K562 (cell line): ENCODE measurements around the gene MCFD2. TPM values are rescaled to one million over a fixed set of nuclear protein-coding genes. Genes with fewer than 3 reads are reported as not detected.

Experiments
- ATAC-seq: fragments of 200-7000 bp; cut with Tn5 transposase; 3 replicates; pipeline ENCODE4 v1.9.1; 2020; ENCODE audit warnings: moderate library complexity
- BruUV-seq: library from RNA; stranded (reverse); fragments of 400-500 nt; replicated peaks from 2 replicates; lab custom pipeline; 2021; lab: Mats Ljungman, UMichigan
- CTCF ChIA-PET: fragments of 300-600 bp; formaldehyde crosslinking; extraction: SDS; loops from one replicate; lab custom pipeline; 2021; ENCODE audit warnings: low intra/inter-chr PET ratio; lab: Yijun Ruan, JAX
- POLR2A ChIA-PET: fragments of 300-600, 350-650 bp; sonication (Branson Sonifier 250); formaldehyde crosslinking; extraction: SDS; loops from one replicate; lab custom pipeline; 2021; ENCODE audit warnings: antibody characterized with exemption, inconsistent platforms; lab: Yijun Ruan, JAX
- DNase-seq, 4 experiments: peaks; one replicate each; pipeline versions ENCODE4 v3.0.0 to v3.0.0-alpha.2; 2011 to 2018; ENCODE audit warnings: low spot score in 3 of 4, mixed read lengths in 3 of 4; ENCODE audit errors: extremely low read depth in 1 of 4
- FAIRE-seq: peaks from 2 replicates; lab custom pipeline; 2011; peaks lifted over from hg19 to GRCh38; lab: Jason Lieb, UNC
- H2AFZ ChIP-seq: 2 replicates; pipeline ENCODE4 v1.6.0; 2011; ENCODE audit warnings: low read depth, low read length, control low read depth, inconsistent platforms
- H3K27ac ChIP-seq: fragments of 200-600 bp; 3 replicates; pipeline ENCODE4 v1.8.0; 2011; ENCODE audit warnings: low read depth, mild to moderate bottlenecking, control low read depth, inconsistent platforms, low read length, moderate library complexity, mixed read lengths; ENCODE audit errors: extremely low read depth
- H3K27me3 ChIP-seq, 2 experiments: fragments of 300-600 bp in 1 of 2; 2 replicates in 1 of 2; 3 replicates in 1 of 2; pipeline versions ENCODE4 v1.6.0 to v1.8.0; 2011; ENCODE audit warnings: inconsistent platforms in 2 of 2, low read length in 2 of 2, mild to moderate bottlenecking in 1 of 2, mixed read lengths in 1 of 2, moderate library complexity in 1 of 2; ENCODE audit not compliant: control insufficient read depth in 2 of 2, insufficient read depth in 2 of 2
- H3K36me3 ChIP-seq: fragments of 300-600 bp; 3 replicates; pipeline ENCODE4 v1.8.0; 2011; ENCODE audit warnings: mild to moderate bottlenecking, low read length, inconsistent platforms; ENCODE audit not compliant: control insufficient read depth, insufficient read depth
- H3K4me1 ChIP-seq, 2 experiments: fragments of 200-600 bp in 1 of 2; replicated peaks in 1 of 2; 2 replicates in 1 of 2; 3 replicates in 1 of 2; pipeline versions ENCODE4 v1.5.1 to v1.8.0; 2011; ENCODE audit warnings: inconsistent platforms in 2 of 2, low read length in 2 of 2, mild to moderate bottlenecking in 1 of 2, mixed read lengths in 1 of 2, moderate library complexity in 1 of 2; ENCODE audit not compliant: control insufficient read depth in 2 of 2, insufficient read depth in 2 of 2
- H3K4me2 ChIP-seq: 2 replicates; pipeline ENCODE4 v1.6.1; 2011; ENCODE audit warnings: low read length, control low read depth, inconsistent platforms, mixed read lengths; ENCODE audit not compliant: insufficient read depth
- H3K4me3 ChIP-seq: fragments of 200-600 bp; sonication (generic), shearing (Covaris generic); 2 replicates; pipeline ENCODE4 v1.5.1; 2016; ENCODE audit warnings: control low read depth, inconsistent platforms
- H3K79me2 ChIP-seq: fragments of 200-600 bp; 3 replicates; pipeline ENCODE4 v1.8.0; 2011; ENCODE audit warnings: low read length, inconsistent platforms; ENCODE audit not compliant: control insufficient read depth, insufficient read depth
- H3K9ac ChIP-seq, 2 experiments: 2 replicates each; pipeline versions ENCODE4 v1.6.0 to v1.6.1; 2011; ENCODE audit warnings: low read depth in 2 of 2, low read length in 2 of 2, control low read depth in 1 of 2, inconsistent platforms in 1 of 2, mild to moderate bottlenecking in 1 of 2, mixed read lengths in 1 of 2; ENCODE audit not compliant: insufficient read depth in 1 of 2
- H3K9me1 ChIP-seq: one replicate; pipeline ENCODE4 v1.6.0; 2011; ENCODE audit warnings: inconsistent platforms, mild to moderate bottlenecking, low read length, moderate library complexity; ENCODE audit not compliant: control insufficient read depth, insufficient read depth
- H3K9me3 ChIP-seq: replicated peaks from 2 replicates; pipeline ENCODE4 v1.5.1; 2011; ENCODE audit warnings: low read depth, low read length, inconsistent platforms; ENCODE audit not compliant: control insufficient read depth, insufficient read depth
- H4K20me1 ChIP-seq: replicated peaks from 2 replicates; pipeline ENCODE4 v1.6.1; 2011; ENCODE audit warnings: low read length, inconsistent platforms, mixed read lengths; ENCODE audit not compliant: control insufficient read depth, insufficient read depth
- CREM ChIP-seq: IDR thresholded peaks from 2 replicates; pipeline ENCODE4 v1.6.1; 2014; ENCODE audit warnings: antibody characterized with exemption, low read depth
- FOXP1 ChIP-seq: sonication (generic); formaldehyde crosslinking; IDR thresholded peaks from 2 replicates; pipeline ENCODE4 v1.8.0; 2022; ENCODE audit warnings: mild to moderate bottlenecking, missing genetic modification reagents
- GTF2A2 ChIP-seq: IDR thresholded peaks from 2 replicates; pipeline ENCODE4 v1.6.1; 2016; ENCODE audit warnings: mild to moderate bottlenecking, missing genetic modification characterization, missing compliant biosample characterization
- HNRNPLL ChIP-seq: fragments of 200-400 bp; formaldehyde crosslinking; IDR thresholded peaks from 2 replicates; pipeline ENCODE4 v1.6.1; 2017; ENCODE audit warnings: low read length, low read depth, mild to moderate bottlenecking; ENCODE audit not compliant: poor library complexity, severe bottlenecking
- MTA2 ChIP-seq: fragments of 450-650 bp; IDR thresholded peaks from 2 replicates; pipeline ENCODE4 v1.6.1; 2016; ENCODE audit warnings: low read depth
- MXI1 ChIP-seq: IDR thresholded peaks from 2 replicates; pipeline ENCODE4 v1.6.1; 2011; ENCODE audit warnings: low read depth, mild to moderate bottlenecking, improper control_type of control experiment, low read length
- PHB2 ChIP-seq: fragments of 450-650 bp; IDR thresholded peaks from 2 replicates; pipeline ENCODE4 v1.6.1; 2017; ENCODE audit warnings: low read depth
- RBFOX2 ChIP-seq: fragments of 200-400 bp; formaldehyde crosslinking; IDR thresholded peaks from 2 replicates; pipeline ENCODE4 v1.6.1; 2017; ENCODE audit warnings: low read depth, mild to moderate bottlenecking, low read length, moderate library complexity
- SNRNP70 ChIP-seq: fragments of 200-400 bp; formaldehyde crosslinking; optimal IDR thresholded peaks from 2 replicates; pipeline ENCODE3; 2017; ENCODE audit warnings: low read depth, low read length
- TFE3 ChIP-seq: fragments of 450-650 bp; formaldehyde crosslinking; IDR thresholded peaks from 2 replicates; pipeline ENCODE4 v1.4.0; 2020; ENCODE audit warnings: mild to moderate bottlenecking, mixed read lengths
- ZBTB12 ChIP-seq: fragments of 250-450 bp; sonication (Bioruptor Pico); IDR thresholded peaks from 2 replicates; pipeline ENCODE4 v1.4.0; 2020
- ZNF197 ChIP-seq: fragments of 200-800 bp; sonication (Bioruptor generic); IDR thresholded peaks from 2 replicates; pipeline ENCODE4 v1.6.1; 2016; ENCODE audit warnings: low read depth, missing genetic modification characterization, missing compliant biosample characterization
- ZNF354B ChIP-seq: fragments of 250-450 bp; sonication (Bioruptor Pico); IDR thresholded peaks from 2 replicates; pipeline ENCODE4 v1.4.0; 2020
- WGBS: fragments of 100-300 bp; shearing (Covaris generic); methylation state at CpG from one replicate; pipeline ENCODE4 v1.1.6; 2016; ENCODE audit warnings: low coverage, mixed read lengths; ENCODE audit not compliant: insufficient coverage; ENCODE audit errors: missing lambda C conversion rate; 5-methylcytosine and 5-hydroxymethylcytosine counted together
- in situ Hi-C: fragments of 300-500 bp; cut with MboI; formaldehyde crosslinking; loops from 4 replicates; pipeline ENCODE4 v1.15.0; 2018; ENCODE audit warnings: inconsistent platforms, mixed read lengths
- intact Hi-C: fragments of 100-400 bp; cut with micrococcal nuclease; formaldehyde crosslinking; loops from 2 replicates; pipeline ENCODE4 v1.14.2; 2022
- polyA plus RNA-seq, 8 experiments: library from polyadenylated mRNA; depleted of rRNA in 4 of 8; stranded (reverse) in 5 of 8; unstranded in 3 of 8; fragments of >200 nt; fragmentation: Nextera tagmentation in 2 of 8; fragmentation: Illumina TruSeq in 1 of 8; extraction: Ambion mirVana in 2 of 8; extraction: Trizol in 1 of 8; gene quantifications; 2 replicates each; pipeline versions ENCODE4 v1.2.1 to v1.2.3, GENCODE V29; 2011 to 2014; ENCODE audit warnings: inconsistent platforms in 1 of 8, missing spikeins in 1 of 8
- total RNA-seq, 7 experiments: library from RNA; depleted of rRNA in 6 of 7; stranded (reverse); fragments of >200 nt in 6 of 7; fragmentation: Illumina TruSeq in 2 of 7; extraction: Trizol in 2 of 7; gene quantifications; 2 replicates each; pipeline versions ENCODE4 v1.2.1 to v1.2.3, GENCODE V29; 2011 to 2021; ENCODE audit warnings: low replicate concordance in 1 of 7
- TF ChIP-seq, protein P1 (sequence below), 3 experiments: fragments of 200-800 bp in 1 of 3; fragments of 250-450 bp in 1 of 3; fragments of 450-650 bp in 1 of 3; sonication (Bioruptor Pico) in 1 of 3; sonication (Bioruptor generic) in 1 of 3; formaldehyde crosslinking in 1 of 3; IDR thresholded peaks; 2 replicates each; pipeline versions ENCODE4 v1.6.1 to v1.8.0; 2016 to 2022; ENCODE audit warnings: mild to moderate bottlenecking in 2 of 3, missing genetic modification characterization in 2 of 3, missing compliant biosample characterization in 1 of 3, moderate library complexity in 1 of 3

The MCFD2 gene
- total and polyA plus RNA-seq, 9 of the 15 experiments (the other 6 are each of a cell fraction or from before 2014, with no cell fraction given), result 78.6 to 237 (median 123) TPM

GRCh38 chr2:46857871-46858701, 57.5 kb downstream of the MCFD2 start (continued):
- TF ChIP-seq ZBTB12 (peak; percentile 40; the same call in 1 of the 2 replicates), TFE3 (CRISPR knock-in tag) (peak; percentile 68), CREM (peak; percentile 77)

DNA sequence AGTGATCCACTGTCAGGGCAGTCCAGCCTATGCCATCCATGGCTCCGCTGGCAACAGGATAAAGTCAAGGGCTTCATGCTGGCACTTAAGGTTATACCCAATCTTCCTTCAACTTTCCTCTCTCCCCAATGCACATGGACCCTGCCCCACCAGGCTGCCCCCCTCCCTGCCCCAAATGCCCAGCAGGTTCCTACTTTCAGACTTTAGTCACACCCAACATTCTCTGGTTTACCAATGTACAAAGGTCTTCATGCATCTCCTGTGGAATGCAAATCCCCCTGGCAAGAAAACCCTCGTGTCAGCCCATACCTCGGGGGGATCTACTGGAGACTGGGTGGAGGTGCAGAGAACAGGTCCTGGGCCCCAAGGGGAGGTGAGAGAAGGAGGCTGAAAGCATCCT, 59.3 kb downstream of the MCFD2 start:
- ATAC-seq, result no peak
- POLR2A ChIA-PET, result no interaction called here
- no TSS peak for BruUV-seq
- Histone ChIP-seq H3K4me3 (no peak overlapping the region), H3K4me2 (no peak overlapping the region), H4K20me1 (no peaks in the 10 kb centered on the region), H3K79me2 (no peaks in the 10 kb centered on the region), H3K27ac (no peak overlapping the region), H3K36me3 (no peaks in the 10 kb centered on the region), H3K9me3 (no peaks in the 10 kb centered on the region), H3K4me1 (peaks cover 8 to 21% of the 10 kb centered on the region in 2 experiments; a peak in 3 of 5 replicates), H2AFZ (no peak overlapping the region), H3K9me1 (no peaks in the 10 kb centered on the region), H3K9ac (no peak overlapping the region), H3K27me3 (no peaks in the 10 kb centered on the region)
- FAIRE-seq, result no peak
- intact Hi-C loops, result no loop called here
- WGBS, result 32% methylated on average over 3 of the region's 3 CpGs
- in situ Hi-C loops, result no loop called here
- no peak for DNase-seq
- CTCF ChIA-PET, result no interaction called here
- TF ChIP-seq, protein P1, sequence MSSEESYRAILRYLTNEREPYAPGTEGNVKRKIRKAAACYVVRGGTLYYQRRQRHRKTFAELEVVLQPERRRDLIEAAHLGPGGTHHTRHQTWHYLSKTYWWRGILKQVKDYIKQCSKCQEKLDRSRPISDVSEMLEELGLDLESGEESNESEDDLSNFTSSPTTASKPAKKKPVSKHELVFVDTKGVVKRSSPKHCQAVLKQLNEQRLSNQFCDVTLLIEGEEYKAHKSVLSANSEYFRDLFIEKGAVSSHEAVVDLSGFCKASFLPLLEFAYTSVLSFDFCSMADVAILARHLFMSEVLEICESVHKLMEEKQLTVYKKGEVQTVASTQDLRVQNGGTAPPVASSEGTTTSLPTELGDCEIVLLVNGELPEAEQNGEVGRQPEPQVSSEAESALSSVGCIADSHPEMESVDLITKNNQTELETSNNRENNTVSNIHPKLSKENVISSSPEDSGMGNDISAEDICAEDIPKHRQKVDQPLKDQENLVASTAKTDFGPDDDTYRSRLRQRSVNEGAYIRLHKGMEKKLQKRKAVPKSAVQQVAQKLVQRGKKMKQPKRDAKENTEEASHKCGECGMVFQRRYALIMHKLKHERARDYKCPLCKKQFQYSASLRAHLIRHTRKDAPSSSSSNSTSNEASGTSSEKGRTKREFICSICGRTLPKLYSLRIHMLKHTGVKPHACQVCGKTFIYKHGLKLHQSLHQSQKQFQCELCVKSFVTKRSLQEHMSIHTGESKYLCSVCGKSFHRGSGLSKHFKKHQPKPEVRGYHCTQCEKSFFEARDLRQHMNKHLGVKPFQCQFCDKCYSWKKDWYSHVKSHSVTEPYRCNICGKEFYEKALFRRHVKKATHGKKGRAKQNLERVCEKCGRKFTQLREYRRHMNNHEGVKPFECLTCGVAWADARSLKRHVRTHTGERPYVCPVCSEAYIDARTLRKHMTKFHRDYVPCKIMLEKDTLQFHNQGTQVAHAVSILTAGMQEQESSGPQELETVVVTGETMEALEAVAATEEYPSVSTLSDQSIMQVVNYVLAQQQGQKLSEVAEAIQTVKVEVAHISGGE (CRISPR knock-in tag; IDR thresholded peaks at IDR 0.05), result no peak
- TF ChIP-seq MTA2 (no peak), RBFOX2 (no peak), ZNF197 (CRISPR knock-in tag) (no peak), GTF2A2 (tag) (no peak), MXI1 (no peak), HNRNPLL (no peak), SNRNP70 (no peak), FOXP1 (CRISPR knock-in tag) (no peak), ZNF354B (CRISPR knock-in tag) (no peak), PHB2 (no peak)
